NOMO-1 treated with dmso at 0.1 percent for 144 hours (cell line): ENCODE measurements around the gene ZSCAN4.

Experiments
- DNase-seq: peaks from one replicate; lab custom pipeline; 2025; ENCODE audit not compliant: unreplicated experiment; lab: John Stamatoyannopoulos, UW

The ZSCAN4 gene

GRCh38 chr19:57675881-57676280 lies 7.1 kb downstream of the ZSCAN4 start:
- no peak for DNase-seq

- no peak for DNase-seq
Measured at GRCh38 chr19:57682226-57682766, 13.6 kb downstream of the ZSCAN4 start.

- no peak for DNase-seq
Measured at GRCh38 chr19:57686727-57687126, 18.0 kb downstream of the ZSCAN4 start.

GRCh38 chr19:57687363-57688010 lies 18.8 kb downstream of the ZSCAN4 start:
- no peak for DNase-seq

- no peak for DNase-seq
Measured at GRCh38 chr19:57688011-57688763, 19.5 kb downstream of the ZSCAN4 start.

GRCh38 chr19:57689750-57690149 lies 21.0 kb downstream of the ZSCAN4 start:
- no peak for DNase-seq

- DNase-seq = no peak
Measured at GRCh38 chr19:57701625-57702024, 32.9 kb downstream of the ZSCAN4 start.

- no peak for DNase-seq
Measured at GRCh38 chr19:57706346-57706745, 37.6 kb downstream of the ZSCAN4 start.

- DNase-seq = no peak
Measured at GRCh38 chr19:57708641-57709361, 40.1 kb downstream of the ZSCAN4 start, which contains the start of gene ZNF154. Gene ZNF154, minus strand, starts transcription at chr19:57709204. Its CDS starts 233 bp downstream, at chr19:57708971.

GRCh38 chr19:57709616-57710015 lies 40.9 kb downstream of the ZSCAN4 start:
- no peak for DNase-seq

GRCh38 chr19:57712222-57712621 lies 43.5 kb downstream of the ZSCAN4 start:
- DNase-seq = no peak

GRCh38 chr19:57719424-57719823 lies 50.7 kb downstream of the ZSCAN4 start:
- DNase-seq = no peak

GRCh38 chr19:57719901-57720519 lies 51.3 kb downstream of the ZSCAN4 start:
- no peak for DNase-seq

- no peak for DNase-seq
Measured at GRCh38 chr19:57720878-57721277, 52.1 kb downstream of the ZSCAN4 start.
